Loucy (cell line): ENCODE measurements around the gene SLC5A10.

Experiments used
- EZH2phosphoT487 ChIP-seq: fragments of 200-600 bp; IDR thresholded peaks from 2 replicates; pipeline ENCODE4 v1.6.1; 2018; ENCODE audit warnings: antibody characterized with exemption, mild to moderate bottlenecking, moderate library complexity, borderline replicate concordance
- TF ChIP-seq, protein P1 (sequence below): fragments of 200-600 bp; sonication (generic); conservative IDR thresholded peaks from 2 replicates; pipeline ENCODE4 v1.5.1; 2014; ENCODE audit warnings: mild to moderate bottlenecking, antibody characterized with exemption, low read length

DNA sequence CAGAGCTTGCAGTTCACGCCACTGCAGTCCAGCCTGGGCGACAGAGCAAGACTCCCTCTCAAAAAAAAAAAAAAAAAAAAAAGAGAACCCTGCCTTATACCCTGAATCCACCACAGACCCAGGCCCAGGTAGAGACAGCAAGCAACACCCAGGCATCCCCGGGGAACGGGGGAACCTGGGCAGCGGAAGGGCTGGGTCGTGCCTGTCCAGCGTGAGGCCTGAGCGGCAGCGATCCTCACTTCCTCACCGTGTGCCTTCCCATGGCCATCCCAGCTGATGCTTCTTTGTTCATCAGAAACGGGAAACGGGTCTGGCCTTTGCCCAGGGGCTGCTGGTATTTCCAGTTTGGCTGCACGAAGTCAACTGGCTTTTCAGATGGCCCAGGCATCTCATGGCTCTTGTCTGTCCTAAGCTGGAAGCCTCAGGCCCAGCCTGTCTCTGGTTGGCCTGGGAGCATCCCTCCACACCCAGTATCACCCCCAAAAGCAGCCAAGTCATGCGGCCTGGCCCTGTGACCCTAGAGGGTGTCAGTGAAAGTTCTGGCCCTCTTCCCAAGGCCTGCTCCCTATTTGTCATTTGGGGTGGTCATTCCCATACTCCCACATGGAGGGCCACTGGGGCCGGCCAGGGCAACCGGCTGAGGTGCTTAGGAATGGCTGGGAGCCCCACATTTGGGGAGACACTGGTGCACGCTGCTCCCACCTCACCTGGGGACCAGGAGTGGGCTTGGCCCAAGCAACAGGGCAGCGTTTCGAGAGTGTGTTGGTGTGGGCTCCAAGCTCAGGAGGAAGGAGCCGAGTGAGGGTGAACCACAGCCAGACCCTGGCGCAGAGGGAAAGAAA lies 32.5 kb downstream of the SLC5A10 start:
- TF ChIP-seq, protein P1, sequence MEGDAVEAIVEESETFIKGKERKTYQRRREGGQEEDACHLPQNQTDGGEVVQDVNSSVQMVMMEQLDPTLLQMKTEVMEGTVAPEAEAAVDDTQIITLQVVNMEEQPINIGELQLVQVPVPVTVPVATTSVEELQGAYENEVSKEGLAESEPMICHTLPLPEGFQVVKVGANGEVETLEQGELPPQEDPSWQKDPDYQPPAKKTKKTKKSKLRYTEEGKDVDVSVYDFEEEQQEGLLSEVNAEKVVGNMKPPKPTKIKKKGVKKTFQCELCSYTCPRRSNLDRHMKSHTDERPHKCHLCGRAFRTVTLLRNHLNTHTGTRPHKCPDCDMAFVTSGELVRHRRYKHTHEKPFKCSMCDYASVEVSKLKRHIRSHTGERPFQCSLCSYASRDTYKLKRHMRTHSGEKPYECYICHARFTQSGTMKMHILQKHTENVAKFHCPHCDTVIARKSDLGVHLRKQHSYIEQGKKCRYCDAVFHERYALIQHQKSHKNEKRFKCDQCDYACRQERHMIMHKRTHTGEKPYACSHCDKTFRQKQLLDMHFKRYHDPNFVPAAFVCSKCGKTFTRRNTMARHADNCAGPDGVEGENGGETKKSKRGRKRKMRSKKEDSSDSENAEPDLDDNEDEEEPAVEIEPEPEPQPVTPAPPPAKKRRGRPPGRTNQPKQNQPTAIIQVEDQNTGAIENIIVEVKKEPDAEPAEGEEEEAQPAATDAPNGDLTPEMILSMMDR: no peak
- no peak for TF ChIP-seq EZH2phosphoT487
